Colonic mucosa (tissue), 4 donors: ENCODE measurements around the gene CNTNAP5. TPM values are rescaled to one million over a fixed set of nuclear protein-coding genes. Genes with fewer than 3 reads are reported as not detected.

Experiments used
- DNase-seq: peaks from one replicate; pipeline ENCODE4 v3.0.0-alpha.2; 2020
- H3K27ac ChIP-seq: fragments of 200-600 bp; one replicate; pipeline ENCODE4 v1.8.0; 2021
- H3K27me3 ChIP-seq: fragments of 200-600 bp; one replicate; pipeline ENCODE4 v1.8.0; 2021
- H3K36me3 ChIP-seq: fragments of 200-600 bp; one replicate; pipeline ENCODE4 v1.8.0; 2021
- H3K4me1 ChIP-seq: fragments of 200-600 bp; one replicate; pipeline ENCODE4 v1.8.0; 2021; ENCODE audit warnings: mild to moderate bottlenecking
- H3K4me3 ChIP-seq: fragments of 200-600 bp; one replicate; pipeline ENCODE4 v1.8.0; 2021
- H3K9ac ChIP-seq, 2 donors: one replicate each; pipeline ENCODE4 v1.7.0; 2013; ENCODE audit warnings: control low read depth in 2 of 2, low read depth in 2 of 2, low read length in 2 of 2
- H3K9me3 ChIP-seq: fragments of 200-600 bp; one replicate; pipeline ENCODE4 v1.8.0; 2021
- intact Hi-C: fragments of 100-400 bp; cut with DNase I; formaldehyde crosslinking; loops from one replicate; pipeline ENCODE4 v1.14.1; 2022
- total RNA-seq, 2 donors: library from RNA; stranded (reverse); fragmentation: NEBNext Ultra II Directional in 1 of 2; extraction: Animal tissue kit (Norgen Biotek cat#: 25700) in 1 of 2; gene quantifications; one replicate each; pipeline ENCODE4 v1.2.1, GENCODE V29; 2021
- TF ChIP-seq, protein P1 (sequence below): fragments of 200-600 bp; IDR thresholded peaks from one replicate; pipeline ENCODE4 v1.8.0; 2022; ENCODE audit warnings: antibody characterized with exemption, mild to moderate bottlenecking
- donor health status: healthy.
- donor health status: DM: no; HTN: no; CAD: no.
- donor health status: DM: no; HTN: no; CAD: no.

Gene CNTNAP5
- total RNA-seq, 2 donors from 2014 or later: 0.35 TPM; not detected in 1

DNA sequence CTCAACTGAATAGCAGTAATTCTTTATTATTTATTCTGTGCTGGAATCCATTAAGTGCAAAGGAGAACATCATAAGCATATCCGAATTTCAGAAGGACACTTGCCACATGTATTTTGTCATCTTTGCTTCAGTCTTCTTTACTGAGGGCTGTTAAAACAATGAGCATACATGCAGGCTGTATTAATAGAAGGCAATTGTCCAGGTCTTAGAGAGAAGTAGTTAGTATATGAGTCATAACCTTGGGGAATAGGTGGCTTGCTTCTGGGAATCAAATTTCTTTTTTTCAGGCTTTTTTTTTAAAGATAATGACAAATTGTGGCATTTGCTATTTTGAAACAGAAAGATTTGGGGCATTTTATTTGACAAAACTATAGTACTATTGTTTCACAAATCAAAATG, 773.5 kb downstream of the CNTNAP5 start:
- Histone ChIP-seq H3K9me3 (no peaks in the 10 kb centered on the region), H3K4me3 (no peak overlapping the region), H3K36me3 (no peaks in the 10 kb centered on the region), H3K27me3 (no peaks in the 10 kb centered on the region), H3K27ac (no peak overlapping the region), H3K4me1 (no peaks in the 10 kb centered on the region), H3K9ac (no peak overlapping the region)
- TF ChIP-seq, protein P1, sequence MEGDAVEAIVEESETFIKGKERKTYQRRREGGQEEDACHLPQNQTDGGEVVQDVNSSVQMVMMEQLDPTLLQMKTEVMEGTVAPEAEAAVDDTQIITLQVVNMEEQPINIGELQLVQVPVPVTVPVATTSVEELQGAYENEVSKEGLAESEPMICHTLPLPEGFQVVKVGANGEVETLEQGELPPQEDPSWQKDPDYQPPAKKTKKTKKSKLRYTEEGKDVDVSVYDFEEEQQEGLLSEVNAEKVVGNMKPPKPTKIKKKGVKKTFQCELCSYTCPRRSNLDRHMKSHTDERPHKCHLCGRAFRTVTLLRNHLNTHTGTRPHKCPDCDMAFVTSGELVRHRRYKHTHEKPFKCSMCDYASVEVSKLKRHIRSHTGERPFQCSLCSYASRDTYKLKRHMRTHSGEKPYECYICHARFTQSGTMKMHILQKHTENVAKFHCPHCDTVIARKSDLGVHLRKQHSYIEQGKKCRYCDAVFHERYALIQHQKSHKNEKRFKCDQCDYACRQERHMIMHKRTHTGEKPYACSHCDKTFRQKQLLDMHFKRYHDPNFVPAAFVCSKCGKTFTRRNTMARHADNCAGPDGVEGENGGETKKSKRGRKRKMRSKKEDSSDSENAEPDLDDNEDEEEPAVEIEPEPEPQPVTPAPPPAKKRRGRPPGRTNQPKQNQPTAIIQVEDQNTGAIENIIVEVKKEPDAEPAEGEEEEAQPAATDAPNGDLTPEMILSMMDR: no peak
- no peak for DNase-seq
- intact Hi-C loops: no loop called here

DNA sequence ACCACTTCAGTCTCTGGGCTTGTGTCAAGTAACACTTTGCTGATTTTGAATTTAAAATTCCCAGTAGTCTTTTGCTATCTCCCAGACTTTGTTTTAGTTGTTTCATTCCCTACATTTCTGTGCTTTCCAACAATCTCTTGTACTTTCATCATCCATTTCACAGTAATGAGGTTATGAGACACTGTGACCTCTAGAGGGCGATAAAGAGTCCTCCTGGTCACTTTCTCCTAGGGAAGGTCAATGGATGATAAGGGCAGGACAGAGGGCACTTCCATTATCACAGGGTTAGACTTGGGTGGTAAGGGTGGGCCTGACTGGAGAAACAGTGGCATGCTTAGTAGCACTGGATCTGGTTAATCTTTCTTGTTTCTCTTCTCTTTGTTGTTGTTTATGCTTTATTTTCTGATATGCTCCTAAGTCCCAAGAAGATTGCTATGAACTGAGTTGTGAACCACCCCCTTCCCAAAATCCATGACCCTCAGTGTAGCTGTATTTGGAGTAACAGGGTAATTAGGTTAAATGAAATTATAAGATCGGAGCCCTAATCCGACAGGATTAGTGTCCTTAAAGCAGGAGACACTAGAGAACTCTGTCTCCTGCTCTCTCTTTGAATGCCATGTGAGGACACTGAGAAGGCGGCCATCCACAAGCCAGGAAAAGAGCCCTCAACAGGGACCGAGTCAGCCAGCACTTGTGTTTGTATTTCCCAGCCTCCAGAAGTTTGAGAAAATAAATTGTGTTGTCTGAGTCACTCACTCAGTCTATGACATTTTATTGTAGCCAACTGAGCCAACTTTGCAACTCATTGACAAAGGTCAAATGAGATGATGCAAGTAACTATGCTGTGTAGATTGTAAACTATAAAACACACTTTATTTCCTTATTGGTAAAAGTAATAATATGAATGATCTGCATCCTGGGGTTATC, 779.2 kb downstream of the CNTNAP5 start:
- Histone ChIP-seq H3K27me3 (no peaks in the 10 kb centered on the region), H3K4me1 (no peaks in the 10 kb centered on the region), H3K27ac (peak overlapping the region; percentile 68), H3K9ac (no peak overlapping the region), H3K4me3 (no peak overlapping the region), H3K36me3 (no peaks in the 10 kb centered on the region), H3K9me3 (no peaks in the 10 kb centered on the region)
- DNase-seq: peak; percentile 52
- TF ChIP-seq, protein P1: peak; percentile 35
- intact Hi-C loops: loop anchor here (10.0 kb wide), 1 partner anchor 239 kb away; no protein-coding TSS in a partner anchor

DNA sequence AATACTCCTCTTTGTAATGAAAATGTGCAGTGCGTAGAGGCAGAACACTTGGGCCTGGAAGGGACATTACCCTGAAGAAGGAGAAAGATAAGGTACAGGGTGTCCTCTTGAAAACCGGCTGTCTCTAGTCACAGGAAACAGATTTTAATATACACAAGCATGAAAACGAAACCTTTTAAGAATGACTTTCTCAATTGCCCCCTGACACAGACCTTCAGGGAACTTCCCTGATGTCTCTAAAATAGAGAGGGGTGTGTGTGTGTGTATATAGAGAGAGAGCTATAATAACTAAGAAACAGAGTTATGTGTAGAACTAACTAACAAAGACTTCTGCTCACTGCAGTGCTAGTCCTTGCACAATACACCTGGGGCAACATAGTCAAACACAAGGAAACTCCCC, 780.0 kb downstream of the CNTNAP5 start:
- H3K9me3 ChIP-seq: no peaks in the 10 kb centered on the region

DNA sequence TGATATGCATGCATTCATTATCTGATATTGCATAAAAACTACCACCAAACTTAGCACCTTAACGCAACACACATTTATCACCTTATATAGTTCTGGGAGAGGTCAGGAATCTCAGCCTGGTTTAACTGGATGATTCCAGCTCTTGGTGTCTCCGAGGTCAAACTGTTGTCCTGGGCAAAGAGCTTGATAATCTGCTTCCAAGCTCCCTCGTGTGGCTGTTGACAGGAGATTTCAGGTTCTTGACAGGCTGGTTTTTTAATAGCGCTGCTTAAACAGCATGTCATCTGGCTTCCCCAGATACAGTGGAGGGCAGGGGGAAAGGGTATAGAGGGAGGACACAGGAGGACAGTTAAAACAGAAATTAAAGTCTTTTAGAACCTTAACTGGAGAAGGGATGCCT, 785.0 kb downstream of the CNTNAP5 start:
- Histone ChIP-seq H3K9ac (no peak overlapping the region), H3K9me3 (no peaks in the 10 kb centered on the region), H3K4me3 (no peak overlapping the region), H3K27ac (no peak overlapping the region), H3K27me3 (no peaks in the 10 kb centered on the region), H3K4me1 (no peaks in the 10 kb centered on the region), H3K36me3 (no peaks in the 10 kb centered on the region)
- TF ChIP-seq, protein P1: peak; percentile 35
- intact Hi-C loops: loop anchor here (5.0 kb wide), 1 partner anchor 783 kb away; the partner anchor contains the start of gene CNTNAP5
- peak; percentile 50 for DNase-seq

More for the DNA sequence above, 780.0 kb downstream of the CNTNAP5 start:
- Histone ChIP-seq H3K9ac (no peak overlapping the region), H3K36me3 (no peaks in the 10 kb centered on the region), H3K27me3 (no peaks in the 10 kb centered on the region), H3K4me3 (no peak overlapping the region), H3K27ac (peak overlapping the region; percentile 68), H3K4me1 (no peaks in the 10 kb centered on the region)
- intact Hi-C loops: loop anchor here (5.0 to 10.0 kb wide), 2 partner anchors 218 to 240 kb away; no protein-coding TSS in a partner anchor
- TF ChIP-seq, protein P1: no peak
- DNase-seq: peak; percentile 19

DNA sequence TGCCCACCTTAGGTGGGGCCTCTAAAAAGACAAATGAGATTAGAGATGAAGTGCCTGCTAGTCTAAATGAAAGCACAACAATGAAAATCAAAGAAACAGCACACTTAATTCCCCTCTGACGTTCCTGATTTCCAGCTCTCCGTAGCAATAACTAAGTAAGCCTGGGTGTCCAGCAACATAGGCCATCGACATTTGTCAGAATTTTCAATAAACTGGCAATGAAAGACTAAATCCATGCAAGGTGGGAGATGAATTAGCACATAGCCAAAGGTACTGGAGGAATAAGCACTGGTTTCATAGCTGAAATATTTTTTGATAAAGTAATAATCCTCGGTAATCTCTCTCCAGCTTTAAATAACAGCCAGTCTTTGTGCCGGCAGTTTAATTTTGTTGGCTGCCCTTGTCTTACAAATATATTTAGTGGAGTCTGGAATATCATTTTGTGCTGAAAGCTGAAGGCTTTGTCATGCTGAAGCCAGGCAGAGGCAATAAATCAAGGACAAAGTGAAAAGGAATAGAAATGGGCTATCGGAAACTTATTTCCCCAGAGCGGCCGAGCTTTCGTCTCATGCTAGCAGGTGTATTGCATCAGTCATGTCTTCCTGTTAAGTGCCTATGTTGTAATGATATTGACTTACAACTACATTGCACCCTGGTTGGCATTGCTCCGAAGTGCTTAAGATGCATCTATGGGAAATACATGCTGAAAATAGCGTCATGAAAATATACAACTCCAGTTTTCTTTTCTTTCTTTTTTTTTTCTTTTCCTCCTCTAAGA, 790.1 kb downstream of the CNTNAP5 start:
- TF ChIP-seq, protein P1: no peak
- no peak overlapping the region for H3K9ac ChIP-seq
- H3K4me3 ChIP-seq: no peak overlapping the region
- intact Hi-C loops: loop anchor here (5.0 kb wide), 1 partner anchor 788 kb away; the partner anchor contains the start of gene CNTNAP5
- H3K9me3 ChIP-seq: no peaks in the 10 kb centered on the region
- H3K36me3 ChIP-seq: no peaks in the 10 kb centered on the region
- DNase-seq: no peak
- no peaks in the 10 kb centered on the region for H3K27me3 ChIP-seq
- H3K27ac ChIP-seq: no peak overlapping the region
- H3K4me1 ChIP-seq: no peaks in the 10 kb centered on the region
